GM23338 (cell line): ENCODE results near the gene KRT2. TPM values are rescaled to one million over a fixed set of nuclear protein-coding genes. Genes with fewer than 3 reads are reported as not detected.
A peak's percentile ranks its signal among the peaks of the same experiment; 100 is the strongest.

Experiments
- ATAC-seq: fragments of 200-7000 bp; cut with Tn5 transposase; 3 replicates; pipeline ENCODE4 v1.9.1; 2020
- DNase-seq: peaks from one replicate; pipeline ENCODE4 v3.0.0-alpha.2; 2015; ENCODE audit warnings: low spot score
- H2AFZ ChIP-seq: fragments of 200-600 bp; sonication (generic); 2 replicates; pipeline ENCODE4 v1.8.0; 2016; ENCODE audit warnings: antibody characterized with exemption, mild to moderate bottlenecking, moderate library complexity
- H3F3A ChIP-seq: fragments of 200-600 bp; sonication (generic); replicated peaks from 2 replicates; pipeline ENCODE4 v1.8.0; 2017; ENCODE audit warnings: antibody characterized with exemption, mixed run types, low read depth
- H3K27ac ChIP-seq: fragments of 200-600 bp; sonication (generic); 2 replicates; pipeline ENCODE4 v1.6.1; 2016; ENCODE audit warnings: low read depth
- H3K27me3 ChIP-seq: fragments of 200-600 bp; sonication (generic); 2 replicates; pipeline ENCODE4 v1.8.0; 2016; ENCODE audit warnings: mild to moderate bottlenecking, mixed run types, moderate library complexity; ENCODE audit not compliant: insufficient read depth
- H3K36me3 ChIP-seq: fragments of 200-600 bp; sonication (generic); 2 replicates; pipeline ENCODE4 v1.8.0; 2016; ENCODE audit warnings: mild to moderate bottlenecking; ENCODE audit not compliant: insufficient read depth
- H3K4me1 ChIP-seq: fragments of 200-600 bp; sonication (generic); 2 replicates; pipeline ENCODE4 v1.8.0; 2016; ENCODE audit warnings: mild to moderate bottlenecking, moderate library complexity; ENCODE audit not compliant: insufficient read depth
- H3K4me2 ChIP-seq: fragments of 200-600 bp; sonication (generic); 2 replicates; pipeline ENCODE4 v1.7.1; 2017; ENCODE audit warnings: mixed run types
- H3K4me3 ChIP-seq: fragments of 200-600 bp; sonication (generic); 2 replicates; pipeline ENCODE4 v1.6.1; 2016; ENCODE audit warnings: mixed run types
- H3K79me2 ChIP-seq: fragments of 200-600 bp; sonication (generic); replicated peaks from 2 replicates; pipeline ENCODE4 v1.8.0; 2017; ENCODE audit warnings: mild to moderate bottlenecking; ENCODE audit not compliant: insufficient read depth
- H3K9me2 ChIP-seq: fragments of 200-600 bp; sonication (generic); 2 replicates; pipeline ENCODE4 v1.8.0; 2017; ENCODE audit not compliant: insufficient read depth
- H4K20me1 ChIP-seq: fragments of 200-600 bp; sonication (generic); replicated peaks from 2 replicates; pipeline ENCODE4 v1.8.0; 2017; ENCODE audit warnings: mild to moderate bottlenecking; ENCODE audit not compliant: insufficient read depth
- H3K27ac Mint-ChIP-seq: 2 replicates; pipeline ENCODE4 v1.8.0; 2020; ENCODE audit warnings: inconsistent platforms, mild to moderate bottlenecking, moderate library complexity, mixed read lengths
- H3K27me3 Mint-ChIP-seq: 3 replicates; pipeline ENCODE4 v1.8.0; 2022; ENCODE audit warnings: low read depth, mild to moderate bottlenecking, moderate library complexity, mixed read lengths, inconsistent platforms; ENCODE audit not compliant: insufficient read depth, poor library complexity
- H3K36me3 Mint-ChIP-seq: 3 replicates; pipeline ENCODE4 v1.8.0; 2021; ENCODE audit warnings: low read depth, mild to moderate bottlenecking, inconsistent platforms, moderate library complexity, mixed read lengths
- H3K4me1 Mint-ChIP-seq: 3 replicates; pipeline ENCODE4 v1.8.0; 2020; ENCODE audit warnings: mild to moderate bottlenecking, inconsistent platforms, mixed read lengths
- H3K4me3 Mint-ChIP-seq: 3 replicates; pipeline ENCODE4 v1.8.0; 2021; ENCODE audit warnings: moderate library complexity, mild to moderate bottlenecking, inconsistent platforms, mixed read lengths
- H3K9me3 Mint-ChIP-seq: 3 replicates; pipeline ENCODE4 v1.8.0; 2020; ENCODE audit warnings: moderate library complexity, mild to moderate bottlenecking, inconsistent platforms, mixed read lengths
- CREB1 ChIP-seq: fragments of 250-450 bp; sonication (Bioruptor Pico); IDR thresholded peaks from 2 replicates; pipeline ENCODE4 v1.5.0; 2020; ENCODE audit warnings: low read depth, mild to moderate bottlenecking, moderate library complexity
- CTCF ChIP-seq, 2 experiments: fragments of 200-600 bp in 1 of 2; sonication (generic) in 1 of 2; conservative IDR thresholded peaks; 2 replicates each; pipeline versions ENCODE4 v1.5.1 to v1.6.1; 2016 to 2017; ENCODE audit warnings: antibody characterized with exemption in 2 of 2, low read depth in 2 of 2, mild to moderate bottlenecking in 2 of 2, moderate library complexity in 1 of 2
- ETS1 ChIP-seq: IDR thresholded peaks from 2 replicates; pipeline ENCODE4 v1.6.1; 2016; ENCODE audit warnings: antibody characterized with exemption
- EZH2phosphoT487 ChIP-seq: fragments of 200-600 bp; sonication (generic); IDR thresholded peaks from one replicate; pipeline ENCODE4 v1.8.1; 2018; ENCODE audit warnings: antibody characterized with exemption; ENCODE audit not compliant: unreplicated experiment
- POLR2AphosphoS5 ChIP-seq: IDR thresholded peaks from 2 replicates; pipeline ENCODE4 v1.6.1; 2016; ENCODE audit warnings: antibody characterized with exemption, low read depth
- REST ChIP-seq: IDR thresholded peaks from one replicate; pipeline ENCODE4 v1.6.1; 2018; ENCODE audit warnings: antibody characterized with exemption; ENCODE audit not compliant: unreplicated experiment
- STAT1 ChIP-seq: IDR thresholded peaks from one replicate; pipeline ENCODE4 v1.6.1; 2016; ENCODE audit warnings: antibody characterized with exemption; ENCODE audit not compliant: unreplicated experiment
- ZNF114 ChIP-seq: fragments of 250-450 bp; sonication (Bioruptor Pico); IDR thresholded peaks from 2 replicates; pipeline ENCODE4 v1.5.0; 2020; ENCODE audit warnings: mild to moderate bottlenecking, moderate library complexity
- ZNF331 ChIP-seq: fragments of 250-450 bp; sonication (Bioruptor Pico); IDR thresholded peaks from 2 replicates; pipeline ENCODE4 v1.5.0; 2020; ENCODE audit warnings: low read depth, mild to moderate bottlenecking, moderate library complexity
- ZNF462 ChIP-seq: fragments of 250-450 bp; sonication (Bioruptor Pico); IDR thresholded peaks from 2 replicates; pipeline ENCODE4 v1.5.0; 2020; ENCODE audit warnings: mild to moderate bottlenecking, moderate library complexity
- polyA plus RNA-seq: library from polyadenylated mRNA; unstranded; fragments of >200 nt; fragmentation: Nextera tagmentation; extraction: Ambion mirVana; gene quantifications from 2 replicates; pipeline ENCODE4 v1.2.1, GENCODE V29; 2016
- total RNA-seq: library from RNA; depleted of rRNA; stranded (reverse); fragments of >200 nt; shearing (Covaris generic); gene quantifications from 2 replicates; pipeline ENCODE4 v1.2.3, GENCODE V29; 2014

Gene KRT2
- total and polyA plus RNA-seq, 2 experiments from 2014 or later, result not detected

- no peak for TF ChIP-seq ZNF462
- no peak for TF ChIP-seq CTCF (conservative IDR thresholded peaks at IDR 0.05; ENCODE audit: low read depth in 2 of 2)
- no peak for TF ChIP-seq POLR2AphosphoS5
- TF ChIP-seq CREB1, result no peak
- TF ChIP-seq ZNF331 (CRISPR knock-in tag), result no peak
- TF ChIP-seq ETS1, result no peak
Observed at GRCh38 chr12:52659951-52660350, 7.9 kb upstream of the KRT2 start (continued).

- peak; percentile 65 for ATAC-seq
- H3K4me3 Mint-ChIP-seq, result no peak overlapping the region
- TF ChIP-seq EZH2phosphoT487, result no peak
- no peak for TF ChIP-seq CTCF (conservative IDR thresholded peaks at IDR 0.05; ENCODE audit: low read depth in 2 of 2)
- TF ChIP-seq CREB1, result no peak
- TF ChIP-seq STAT1, result no peak
- no peak for TF ChIP-seq REST
- TF ChIP-seq ZNF114 (CRISPR knock-in tag), result no peak
Observed at GRCh38 chr12:52659395-52659794, 7.4 kb upstream of the KRT2 start.

More at GRCh38 chr12:52659395-52659794, 7.4 kb upstream of the KRT2 start:
- H3K27me3 Mint-ChIP-seq, result peaks cover 2% of the 10 kb centered on the region
- no peaks in the 10 kb centered on the region for H3K36me3 ChIP-seq
- H3K9me3 Mint-ChIP-seq, result no peaks in the 10 kb centered on the region
- no peaks in the 10 kb centered on the region for H3K27me3 ChIP-seq
- H3K4me3 ChIP-seq, result no peak overlapping the region
- no peaks in the 10 kb centered on the region; the same call in 2 of the 3 replicates for H3K4me1 Mint-ChIP-seq
- no peaks in the 10 kb centered on the region for H3K4me1 ChIP-seq
- H3K36me3 Mint-ChIP-seq, result no peaks in the 10 kb centered on the region
- H2AFZ ChIP-seq, result no peak overlapping the region
- H3K79me2 ChIP-seq, result no peaks in the 10 kb centered on the region
- no peak overlapping the region for H3K4me2 ChIP-seq
- H4K20me1 ChIP-seq, result no peaks in the 10 kb centered on the region
- peak; percentile 18 for DNase-seq
- H3K27ac ChIP-seq, result no peak overlapping the region
- H3F3A ChIP-seq, result no peaks in the 10 kb centered on the region
- no peaks in the 10 kb centered on the region for H3K9me2 ChIP-seq
- H3K27ac Mint-ChIP-seq, result no peak overlapping the region
